Measurements from ENCODE around the gene MAN1A1. TPM values are rescaled to one million over a fixed set of nuclear protein-coding genes. Genes with fewer than 3 reads are reported as not detected.

MAN1A1 gene
- polyA plus RNA-seq, 3 donors = 11.0 to 20.4 (median 16.1) TPM

DNA sequence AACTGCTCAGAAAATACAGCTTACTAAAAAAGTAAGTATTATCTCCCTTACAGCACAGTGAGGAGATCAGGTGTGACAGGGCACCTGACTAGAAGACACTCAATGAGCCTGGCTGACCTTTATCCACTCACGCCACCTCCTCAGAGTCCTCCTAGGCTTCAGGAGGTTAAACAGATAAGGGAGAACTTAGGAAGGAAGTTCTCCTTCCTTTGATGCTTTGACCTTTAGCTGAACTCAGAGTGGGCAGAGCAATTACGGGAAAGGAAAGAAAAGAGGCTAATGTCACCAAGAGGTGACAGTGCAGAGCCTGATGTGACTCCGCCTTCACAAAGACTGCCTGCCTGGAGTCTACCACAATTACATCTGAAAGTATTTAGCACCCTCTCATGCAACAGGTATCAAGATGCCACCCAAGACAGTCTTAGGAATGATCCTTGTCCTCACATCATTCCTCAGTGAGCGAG is 36.7 kb downstream of the MAN1A1 start:
- Mint-ChIP-seq H3K4me3 (peak overlapping the region; percentile 41 to 76), H3K9me3 (no peaks in the 10 kb centered on the region), H3K27me3 (ENCODE audit: low read depth in 3 of 3) (peaks cover 0 to 2% (median 1%) of the 10 kb centered on the region in 3 donors), H3K36me3 (peaks cover 3 to 7% of the 10 kb centered on the region in 2 donors), H3K27ac (peak overlapping the region; percentile 38 to 96 (median 84)), H3K4me1 (peaks cover 68% of the 10 kb centered on the region)
- intact Hi-C loops (cut with micrococcal nuclease) = loop anchor here in 1 of 2 donors (5.0 kb wide), 1 partner anchor 34 kb away; the partner anchor contains the start of gene MAN1A1
- Histone ChIP-seq H4K20me1 (ENCODE audit: insufficient read depth, low read length) (peaks cover 10% of the 10 kb centered on the region), H3K4me2 (replicated peaks; ENCODE audit: extremely low read depth, low read length, poor library complexity, severe bottlenecking) (peak overlapping the region; percentile 61), H3K27ac (ENCODE audit: low read depth in 1 of 2, low read length in 2 of 2) (no peak overlapping the region), H3K9me3 (replicated peaks in 1 of 2; ENCODE audit: control insufficient read depth in 1 of 2, insufficient read depth in 1 of 2, low read length in 2 of 2) (no peaks in the 10 kb centered on the region), H3K36me3 (replicated peaks in 1 of 2; ENCODE audit: control insufficient read depth in 1 of 2, insufficient read depth in 2 of 2, low read length in 2 of 2) (no peaks in the 10 kb centered on the region), H3K4me1 (ENCODE audit: control insufficient read depth in 1 of 2, insufficient read depth in 2 of 2, low read length in 2 of 2) (peaks cover 52 to 75% of the 10 kb centered on the region in 2 donors), H3K79me2 (ENCODE audit: insufficient read depth, low read length) (peaks cover 35% of the 10 kb centered on the region), H3K4me3 (replicated peaks in 1 of 3; ENCODE audit: low read depth in 2 of 3, low read length in 3 of 3) (peak overlapping the region in 1 of 3 experiments; percentile 47), H3K27me3 (ENCODE audit: control insufficient read depth in 2 of 2, insufficient read depth in 2 of 2, low read length in 2 of 2) (no peaks in the 10 kb centered on the region), H3K9ac (ENCODE audit: insufficient read depth, low read length, poor library complexity, severe bottlenecking) (no peak overlapping the region), H2AFZ (ENCODE audit: insufficient read depth, low read depth, low read length, poor library complexity, severe bottlenecking) (no peak overlapping the region)
- TF ChIP-seq, protein P1, sequence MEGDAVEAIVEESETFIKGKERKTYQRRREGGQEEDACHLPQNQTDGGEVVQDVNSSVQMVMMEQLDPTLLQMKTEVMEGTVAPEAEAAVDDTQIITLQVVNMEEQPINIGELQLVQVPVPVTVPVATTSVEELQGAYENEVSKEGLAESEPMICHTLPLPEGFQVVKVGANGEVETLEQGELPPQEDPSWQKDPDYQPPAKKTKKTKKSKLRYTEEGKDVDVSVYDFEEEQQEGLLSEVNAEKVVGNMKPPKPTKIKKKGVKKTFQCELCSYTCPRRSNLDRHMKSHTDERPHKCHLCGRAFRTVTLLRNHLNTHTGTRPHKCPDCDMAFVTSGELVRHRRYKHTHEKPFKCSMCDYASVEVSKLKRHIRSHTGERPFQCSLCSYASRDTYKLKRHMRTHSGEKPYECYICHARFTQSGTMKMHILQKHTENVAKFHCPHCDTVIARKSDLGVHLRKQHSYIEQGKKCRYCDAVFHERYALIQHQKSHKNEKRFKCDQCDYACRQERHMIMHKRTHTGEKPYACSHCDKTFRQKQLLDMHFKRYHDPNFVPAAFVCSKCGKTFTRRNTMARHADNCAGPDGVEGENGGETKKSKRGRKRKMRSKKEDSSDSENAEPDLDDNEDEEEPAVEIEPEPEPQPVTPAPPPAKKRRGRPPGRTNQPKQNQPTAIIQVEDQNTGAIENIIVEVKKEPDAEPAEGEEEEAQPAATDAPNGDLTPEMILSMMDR (IDR thresholded peaks at IDR 0.05) = no peak
- DNase-seq = peak; percentile 47 to 52 (median 49)
- WGBS (ENCODE audit: insufficient coverage) = 60% methylated on average over 2 of the region's 4 CpGs

DNA sequence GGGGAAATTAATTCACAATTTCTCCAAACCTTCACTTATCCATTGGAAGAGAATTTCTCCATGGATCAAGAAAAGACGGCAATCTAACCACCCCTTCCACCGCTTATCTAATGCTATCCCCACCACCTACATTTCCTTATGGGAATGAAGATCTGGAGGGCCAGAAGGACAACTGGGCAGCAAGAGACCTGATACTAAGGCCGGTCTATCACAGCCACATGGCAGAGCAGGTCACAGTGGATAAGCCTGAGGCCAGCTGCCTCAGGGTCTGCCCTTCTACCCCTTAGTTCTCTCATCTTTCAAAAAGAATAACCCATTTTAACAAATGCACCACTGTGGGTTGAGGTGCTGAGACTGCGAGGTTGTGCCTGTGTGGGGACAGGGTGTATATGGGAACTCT is 37.1 kb downstream of the MAN1A1 start:
- WGBS (ENCODE audit: insufficient coverage) = no CpG with 5 or more reads among the region's 4 CpGs
- Histone ChIP-seq H3K79me2 (ENCODE audit: insufficient read depth, low read length) (peaks cover 38% of the 10 kb centered on the region), H3K36me3 (replicated peaks in 1 of 2; ENCODE audit: control insufficient read depth in 1 of 2, insufficient read depth in 2 of 2, low read length in 2 of 2) (no peaks in the 10 kb centered on the region), H3K9ac (ENCODE audit: insufficient read depth, low read length, poor library complexity, severe bottlenecking) (no peak overlapping the region), H3K4me3 (replicated peaks in 1 of 3; ENCODE audit: low read depth in 2 of 3, low read length in 3 of 3) (peak overlapping the region in 1 of 3 experiments; percentile 47), H3K4me1 (ENCODE audit: control insufficient read depth in 1 of 2, insufficient read depth in 2 of 2, low read length in 2 of 2) (peaks cover 52 to 77% of the 10 kb centered on the region in 2 donors), H3K27ac (ENCODE audit: low read depth in 1 of 2, low read length in 2 of 2) (no peak overlapping the region), H3K4me2 (replicated peaks; ENCODE audit: extremely low read depth, low read length, poor library complexity, severe bottlenecking) (peak overlapping the region; percentile 61), H3K27me3 (ENCODE audit: control insufficient read depth in 2 of 2, insufficient read depth in 2 of 2, low read length in 2 of 2) (no peaks in the 10 kb centered on the region), H3K9me3 (replicated peaks in 1 of 2; ENCODE audit: control insufficient read depth in 1 of 2, insufficient read depth in 1 of 2, low read length in 2 of 2) (no peaks in the 10 kb centered on the region), H4K20me1 (ENCODE audit: insufficient read depth, low read length) (peaks cover 10% of the 10 kb centered on the region), H2AFZ (ENCODE audit: insufficient read depth, low read depth, low read length, poor library complexity, severe bottlenecking) (no peak overlapping the region)
- Mint-ChIP-seq H3K27ac (peak overlapping the region in 6 of 7 donors; percentile 38 to 96 (median 83)), H3K27me3 (ENCODE audit: low read depth in 3 of 3) (peaks cover 0 to 2% (median 1%) of the 10 kb centered on the region in 3 donors), H3K36me3 (peaks cover 3 to 7% of the 10 kb centered on the region in 2 donors), H3K9me3 (no peaks in the 10 kb centered on the region), H3K4me3 (peak overlapping the region; percentile 41 to 76), H3K4me1 (peaks cover 69% of the 10 kb centered on the region)
- TF ChIP-seq, protein P1 (IDR thresholded peaks at IDR 0.05) = no peak
- DNase-seq = no peak
- intact Hi-C loops (cut with micrococcal nuclease) = loop anchor here in 1 of 2 donors (5.0 kb wide), 1 partner anchor 35 kb away; the partner anchor contains the start of gene MAN1A1

All from CD14-positive monocyte (primary cell).